Measurements from ENCODE around the gene MUC5B.

GRCh38 chr11:1230121-1230455, 7.2 kb downstream of the MUC5B start:
- TF ChIP-seq CTCF (IDR thresholded peaks at IDR 0.05): no peak
- no peak for TF ChIP-seq EP300 (IDR thresholded peaks at IDR 0.05)
- TF ChIP-seq POLR2A (IDR thresholded peaks at IDR 0.05): no peak

Measured in ovary (tissue), 3 donors.